ENCODE results near the gene GDF9. TPM values are rescaled to one million over a fixed set of nuclear protein-coding genes. Genes with fewer than 3 reads are reported as not detected.
A peak's percentile ranks its signal among the peaks of the same experiment; 100 is the strongest.

The GDF9 gene
- total and polyA plus RNA-seq, 10 donors = 0.17 to 0.59 (median 0.37) TPM; not detected in 3

DNA sequence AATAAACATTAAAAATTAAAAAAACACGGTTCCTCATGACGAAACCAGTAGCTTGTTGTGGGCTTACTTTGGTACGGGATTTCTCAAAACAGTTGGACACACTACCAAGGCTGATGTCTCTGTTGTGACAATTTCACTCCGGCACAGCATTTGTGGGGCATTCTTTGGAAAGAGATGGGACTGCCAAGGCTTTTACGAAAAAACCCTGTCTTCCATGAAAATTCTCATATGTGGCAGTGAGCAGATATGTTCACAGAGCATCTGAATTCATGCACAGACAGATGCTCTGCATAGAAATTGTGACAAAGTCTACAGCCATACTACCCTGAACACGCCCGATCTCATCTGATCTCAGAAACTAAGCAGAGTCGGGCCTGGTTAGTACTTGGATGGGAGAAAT is 18.0 kb downstream of the GDF9 start:
- no peaks in the 10 kb centered on the region for H3K36me3 ChIP-seq
- intact Hi-C loops (cut with DNase I; ENCODE audit: low total_unique reads) = no loop called here
- no peak overlapping the region for H3K27ac ChIP-seq
- 91 to 98% (median 93%) methylated on average over 8 of the region's 8 CpGs for WGBS, 5 donors
- TF ChIP-seq, protein P1, sequence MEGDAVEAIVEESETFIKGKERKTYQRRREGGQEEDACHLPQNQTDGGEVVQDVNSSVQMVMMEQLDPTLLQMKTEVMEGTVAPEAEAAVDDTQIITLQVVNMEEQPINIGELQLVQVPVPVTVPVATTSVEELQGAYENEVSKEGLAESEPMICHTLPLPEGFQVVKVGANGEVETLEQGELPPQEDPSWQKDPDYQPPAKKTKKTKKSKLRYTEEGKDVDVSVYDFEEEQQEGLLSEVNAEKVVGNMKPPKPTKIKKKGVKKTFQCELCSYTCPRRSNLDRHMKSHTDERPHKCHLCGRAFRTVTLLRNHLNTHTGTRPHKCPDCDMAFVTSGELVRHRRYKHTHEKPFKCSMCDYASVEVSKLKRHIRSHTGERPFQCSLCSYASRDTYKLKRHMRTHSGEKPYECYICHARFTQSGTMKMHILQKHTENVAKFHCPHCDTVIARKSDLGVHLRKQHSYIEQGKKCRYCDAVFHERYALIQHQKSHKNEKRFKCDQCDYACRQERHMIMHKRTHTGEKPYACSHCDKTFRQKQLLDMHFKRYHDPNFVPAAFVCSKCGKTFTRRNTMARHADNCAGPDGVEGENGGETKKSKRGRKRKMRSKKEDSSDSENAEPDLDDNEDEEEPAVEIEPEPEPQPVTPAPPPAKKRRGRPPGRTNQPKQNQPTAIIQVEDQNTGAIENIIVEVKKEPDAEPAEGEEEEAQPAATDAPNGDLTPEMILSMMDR (IDR thresholded peaks at IDR 0.05 in 8 of 11, conservative IDR thresholded peaks at IDR 0.05 in 3 of 11) = no peak
- no peak for TF ChIP-seq POLR2A (IDR thresholded peaks at IDR 0.05)
- TF ChIP-seq POLR2AphosphoS5 (IDR thresholded peaks at IDR 0.05) = no peak
- H3K4me3 ChIP-seq = no peak overlapping the region
- no peaks in the 10 kb centered on the region for H3K9me3 ChIP-seq
- no peaks in the 10 kb centered on the region for H3K4me1 ChIP-seq
- H3K27me3 ChIP-seq (replicated peaks in 1 of 7) = no peaks in the 10 kb centered on the region
- DNase-seq = no peak

DNA sequence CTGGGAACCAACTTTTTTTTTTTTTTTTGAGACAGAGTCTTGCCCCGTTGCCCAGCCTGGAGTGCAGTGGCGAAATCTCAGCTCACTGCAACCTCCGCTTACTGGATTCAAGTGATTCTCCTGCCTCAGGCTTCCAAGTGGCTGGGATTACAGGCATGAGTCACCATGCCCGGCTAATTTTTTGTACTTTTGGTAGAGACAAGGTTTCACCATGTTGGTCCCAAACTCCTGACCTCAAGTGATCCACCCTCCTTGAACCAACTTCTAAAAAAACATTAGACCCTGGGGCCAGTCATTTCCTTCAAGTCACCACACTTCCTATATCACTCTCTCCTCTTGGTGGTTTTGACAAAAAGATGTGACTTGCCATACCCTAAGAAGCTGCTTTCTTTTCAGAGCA is 25.0 kb downstream of the GDF9 start:
- H3K36me3 ChIP-seq = no peaks in the 10 kb centered on the region
- H3K27ac ChIP-seq = no peak overlapping the region
- peaks cover 0 to 10% (median 0%) of the 10 kb centered on the region in 6 donors for H3K4me1 ChIP-seq
- no peak overlapping the region for H3K4me3 ChIP-seq
- TF ChIP-seq POLR2A (IDR thresholded peaks at IDR 0.05) = no peak
- TF ChIP-seq, protein P1 (IDR thresholded peaks at IDR 0.05 in 8 of 11, conservative IDR thresholded peaks at IDR 0.05 in 3 of 11) = no peak
- no peak for TF ChIP-seq POLR2AphosphoS5 (IDR thresholded peaks at IDR 0.05)
- no peak for DNase-seq
- 68 to 95% (median 84%) methylated on average over 4 of the region's 4 CpGs for WGBS, 5 donors
- intact Hi-C loops (cut with DNase I; ENCODE audit: low total_unique reads) = no loop called here
- no peaks in the 10 kb centered on the region for H3K9me3 ChIP-seq
- no peaks in the 10 kb centered on the region for H3K27me3 ChIP-seq (replicated peaks in 1 of 7)

- peak overlapping the region in 1 of 8 donors; percentile 48 for H3K27ac ChIP-seq
- DNase-seq = no peak
- intact Hi-C loops (cut with DNase I; ENCODE audit: low total_unique reads) = no loop called here
- H3K9me3 ChIP-seq = no peaks in the 10 kb centered on the region
- no peaks in the 10 kb centered on the region for H3K36me3 ChIP-seq
- no peaks in the 10 kb centered on the region for H3K27me3 ChIP-seq (replicated peaks in 1 of 7)
- peaks cover 0 to 10% (median 0%) of the 10 kb centered on the region in 6 donors for H3K4me1 ChIP-seq
- TF ChIP-seq, protein P1 (IDR thresholded peaks at IDR 0.05 in 8 of 11, conservative IDR thresholded peaks at IDR 0.05 in 3 of 11) = no peak
- no peak for TF ChIP-seq POLR2A (IDR thresholded peaks at IDR 0.05)
- H3K4me3 ChIP-seq = no peak overlapping the region
- WGBS, 5 donors = 61 to 86% (median 78%) methylated on average over 1 of the region's 1 CpG
Observed at GRCh38 chr5:132840896-132841295, 25.4 kb downstream of the GDF9 start.

GRCh38 chr5:132840313-132840712 is 26.0 kb downstream of the GDF9 start:
- Histone ChIP-seq H3K36me3 (no peaks in the 10 kb centered on the region), H3K4me1 (peaks cover 0 to 10% (median 0%) of the 10 kb centered on the region in 6 donors), H3K4me3 (no peak overlapping the region), H3K27me3 (replicated peaks in 1 of 7) (no peaks in the 10 kb centered on the region), H3K27ac (peak overlapping the region in 1 of 8 donors; percentile 48), H3K9me3 (no peaks in the 10 kb centered on the region)
- DNase-seq = no peak
- TF ChIP-seq POLR2A (IDR thresholded peaks at IDR 0.05) = no peak
- TF ChIP-seq POLR2AphosphoS5 (IDR thresholded peaks at IDR 0.05) = no peak
- TF ChIP-seq, protein P1 (IDR thresholded peaks at IDR 0.05 in 8 of 11, conservative IDR thresholded peaks at IDR 0.05 in 3 of 11) = no peak
- intact Hi-C loops (cut with DNase I; ENCODE audit: low total_unique reads) = no loop called here
- 68 to 82% (median 77%) methylated on average over 3 of the region's 3 CpGs for WGBS, 5 donors
